Memory B cell (primary cell): ENCODE data around the gene TWF1.

ENCODE experiments used
- ATAC-seq: fragments of 150-1000 bp; cut with Tn5 transposase; 2 replicates; pipeline ENCODE4 v1.10.0; 2021; ENCODE audit warnings: low read depth, mild to moderate bottlenecking, moderate library complexity
- DNase-seq, 2 donors: peaks; one replicate each; pipeline ENCODE4 v3.0.0; 2022; ENCODE audit warnings: low spot score in 2 of 2
- H3K27ac Mint-ChIP-seq: one replicate; pipeline ENCODE4 v1.8.0; 2022; ENCODE audit warnings: mild to moderate bottlenecking, moderate library complexity, mixed read lengths
- H3K27me3 Mint-ChIP-seq: one replicate; pipeline ENCODE4 v1.8.0; 2022; ENCODE audit warnings: mixed read lengths
- H3K36me3 Mint-ChIP-seq: one replicate; pipeline ENCODE4 v1.8.0; 2022; ENCODE audit warnings: mild to moderate bottlenecking, mixed read lengths
- H3K4me1 Mint-ChIP-seq: one replicate; pipeline ENCODE4 v1.8.0; 2022; ENCODE audit warnings: mixed read lengths
- H3K4me3 Mint-ChIP-seq: one replicate; pipeline ENCODE4 v1.8.0; 2022; ENCODE audit warnings: mild to moderate bottlenecking, moderate library complexity, mixed read lengths
- H3K9me3 Mint-ChIP-seq: one replicate; pipeline ENCODE4 v1.8.0; 2022; ENCODE audit warnings: mixed read lengths

TWF1 gene

DNA sequence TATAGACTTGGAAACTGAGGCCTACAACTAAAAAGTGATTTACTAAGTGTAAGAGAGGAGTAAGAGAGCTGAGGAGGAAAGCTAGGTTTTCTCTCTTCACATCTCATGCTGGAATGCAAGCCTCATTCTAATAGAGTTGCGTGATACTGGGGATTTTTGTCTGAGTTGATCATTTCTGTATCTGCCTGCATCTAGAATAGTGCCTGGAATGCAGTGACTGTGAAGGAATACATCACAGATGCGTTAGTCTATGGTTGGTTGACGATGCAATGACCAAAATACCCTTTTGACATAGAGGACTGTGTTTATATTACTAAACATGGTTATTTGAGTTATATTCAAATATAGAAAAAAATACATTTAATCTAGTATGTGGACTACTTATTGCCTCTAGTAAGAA lies 20.6 kb upstream of the TWF1 start:
- no peaks in the 10 kb centered on the region for H3K9me3 Mint-ChIP-seq
- H3K27me3 Mint-ChIP-seq = no peaks in the 10 kb centered on the region
- ATAC-seq (no peak), DNase-seq (no peak)
- H3K4me3 Mint-ChIP-seq = no peak overlapping the region
- no peaks in the 10 kb centered on the region for H3K4me1 Mint-ChIP-seq
- no peak overlapping the region for H3K27ac Mint-ChIP-seq
- no peaks in the 10 kb centered on the region for H3K36me3 Mint-ChIP-seq

DNA sequence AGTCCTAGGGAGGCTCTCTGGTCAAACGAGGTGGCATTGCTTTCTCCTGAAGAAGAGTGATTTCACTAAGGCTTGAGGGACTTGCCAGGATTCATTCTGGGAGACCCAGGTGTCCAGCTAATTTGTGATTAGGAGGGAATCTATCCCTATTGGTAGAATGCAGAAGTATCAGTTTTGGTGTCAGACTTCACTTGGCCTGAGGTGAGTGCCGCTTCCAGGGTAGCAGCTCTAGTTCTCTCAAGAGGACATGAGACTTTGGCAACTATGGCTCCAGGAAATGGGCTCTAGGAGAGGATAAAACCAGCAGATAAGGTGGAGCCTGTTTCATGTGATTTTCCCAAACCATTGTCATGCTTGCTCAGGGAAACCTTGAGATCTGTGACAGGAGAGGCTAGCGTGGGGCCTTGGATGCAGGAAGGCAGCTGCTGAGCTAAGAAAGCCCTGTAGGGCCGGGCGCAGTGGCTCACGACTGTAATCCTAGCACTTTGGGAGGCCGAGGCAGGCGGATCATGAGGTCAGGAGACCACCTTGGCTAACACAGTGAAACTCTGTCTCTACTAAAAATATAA lies 18.2 kb upstream of the TWF1 start:
- H3K9me3 Mint-ChIP-seq = no peaks in the 10 kb centered on the region
- DNase-seq (no peak), ATAC-seq (no peak)
- H3K4me3 Mint-ChIP-seq = no peak overlapping the region
- no peaks in the 10 kb centered on the region for H3K36me3 Mint-ChIP-seq
- no peaks in the 10 kb centered on the region for H3K4me1 Mint-ChIP-seq
- H3K27me3 Mint-ChIP-seq = no peaks in the 10 kb centered on the region
- no peak overlapping the region for H3K27ac Mint-ChIP-seq

- Mint-ChIP-seq H3K9me3 (no peaks in the 10 kb centered on the region), H3K36me3 (no peaks in the 10 kb centered on the region), H3K27ac (no peak overlapping the region), H3K4me1 (no peaks in the 10 kb centered on the region), H3K27me3 (peaks cover 7% of the 10 kb centered on the region), H3K4me3 (no peak overlapping the region)
- DNase-seq (no peak), ATAC-seq (no peak)
These were observed 10.1 kb upstream of the TWF1 start for GRCh38 chr12:43816168-43816567.

DNA sequence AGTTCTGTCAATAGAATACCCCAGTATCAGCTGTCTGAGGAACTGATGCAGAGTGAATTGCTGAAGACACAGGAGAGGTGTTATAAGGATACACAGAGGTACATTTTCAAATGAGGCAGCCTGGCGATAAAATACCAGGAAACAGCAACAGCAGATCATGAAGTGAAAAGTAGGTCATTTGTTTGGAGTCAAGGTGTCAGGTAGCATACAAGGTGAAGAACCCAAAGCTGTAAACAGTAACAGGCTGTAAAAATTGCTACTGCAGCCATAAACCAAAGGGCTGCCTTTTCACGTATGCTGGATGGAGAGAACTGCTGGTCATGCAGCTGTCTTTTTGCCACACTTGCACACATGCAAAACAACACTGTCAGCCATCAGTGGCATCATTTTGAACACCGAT lies 9.3 kb upstream of the TWF1 start:
- Mint-ChIP-seq H3K4me3 (no peak overlapping the region), H3K27ac (no peak overlapping the region), H3K9me3 (no peaks in the 10 kb centered on the region), H3K36me3 (no peaks in the 10 kb centered on the region), H3K27me3 (peaks cover 7% of the 10 kb centered on the region), H3K4me1 (no peaks in the 10 kb centered on the region)
- no peak for DNase-seq
- ATAC-seq = no peak

- no peaks in the 10 kb centered on the region for H3K4me1 Mint-ChIP-seq
- no peak overlapping the region for H3K27ac Mint-ChIP-seq
- H3K36me3 Mint-ChIP-seq = no peaks in the 10 kb centered on the region
- ATAC-seq (no peak), DNase-seq (no peak)
- no peaks in the 10 kb centered on the region for H3K9me3 Mint-ChIP-seq
- peaks cover 7% of the 10 kb centered on the region for H3K27me3 Mint-ChIP-seq
- H3K4me3 Mint-ChIP-seq = no peak overlapping the region
These were observed 6.8 kb upstream of the TWF1 start for GRCh38 chr12:43812926-43813325.

- no peaks in the 10 kb centered on the region for H3K9me3 Mint-ChIP-seq
- DNase-seq (no peak), ATAC-seq (no peak)
- H3K27ac Mint-ChIP-seq = no peak overlapping the region
- H3K4me1 Mint-ChIP-seq = no peaks in the 10 kb centered on the region
- no peaks in the 10 kb centered on the region for H3K36me3 Mint-ChIP-seq
- H3K4me3 Mint-ChIP-seq = no peak overlapping the region
- H3K27me3 Mint-ChIP-seq = peaks cover 7% of the 10 kb centered on the region
These were observed 5.9 kb upstream of the TWF1 start for GRCh38 chr12:43812057-43812456.

- Mint-ChIP-seq H3K9me3 (no peaks in the 10 kb centered on the region), H3K4me3 (peak overlapping the region; percentile 100), H3K4me1 (peaks cover 10% of the 10 kb centered on the region), H3K36me3 (peaks cover 4% of the 10 kb centered on the region), H3K27me3 (no peaks in the 10 kb centered on the region), H3K27ac (peak overlapping the region; percentile 99)
- ATAC-seq = no peak
- DNase-seq = no peak
These were observed 1.3 kb upstream of the TWF1 start for GRCh38 chr12:43807386-43807785.

GRCh38 chr12:43806737-43807072 lies 588 bp upstream of the TWF1 start:
- Mint-ChIP-seq H3K27ac (peak overlapping the region; percentile 99), H3K4me3 (peak overlapping the region; percentile 100), H3K36me3 (peaks cover 4% of the 10 kb centered on the region), H3K9me3 (no peaks in the 10 kb centered on the region), H3K27me3 (no peaks in the 10 kb centered on the region), H3K4me1 (peaks cover 10% of the 10 kb centered on the region)
- DNase-seq = no peak
- no peak for ATAC-seq

DNA sequence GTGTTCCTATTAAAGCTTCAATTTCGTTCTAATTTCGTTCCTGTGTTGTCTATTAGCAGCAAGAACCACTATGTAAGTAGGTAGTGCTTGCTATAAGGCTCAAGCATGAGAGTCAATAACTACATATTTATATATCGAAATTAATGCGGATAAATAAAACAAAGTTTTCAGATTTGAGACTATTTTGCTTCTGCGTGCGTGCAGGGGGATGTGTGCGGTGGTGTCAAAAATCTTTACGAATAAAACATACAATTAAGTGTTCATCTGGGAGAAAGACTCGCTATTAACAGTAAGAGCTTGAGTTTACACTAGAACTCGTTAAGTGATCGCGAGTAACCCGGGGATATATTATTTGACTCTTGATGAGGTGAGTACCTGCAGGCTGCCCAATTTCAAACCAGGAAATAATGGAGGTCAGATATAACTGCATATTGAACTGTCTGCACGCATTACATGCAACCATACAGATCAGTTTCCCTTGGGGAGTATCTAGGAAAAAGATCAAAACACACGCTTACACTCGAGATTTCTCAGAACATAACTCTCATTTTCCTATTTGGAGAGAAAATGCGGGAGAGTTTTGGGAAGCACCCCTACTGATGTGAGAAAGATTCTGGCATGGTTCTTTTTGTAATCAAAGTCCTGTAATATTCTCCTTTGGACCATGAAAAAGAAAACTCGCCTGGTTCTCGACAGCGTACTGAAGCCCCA lies 813 bp downstream of the TWF1 start:
- Mint-ChIP-seq H3K4me3 (peak overlapping the region; percentile 100), H3K4me1 (peaks cover 10% of the 10 kb centered on the region), H3K36me3 (peaks cover 7% of the 10 kb centered on the region), H3K9me3 (no peaks in the 10 kb centered on the region), H3K27ac (peak overlapping the region; percentile 99), H3K27me3 (no peaks in the 10 kb centered on the region)
- DNase-seq (no peak), ATAC-seq (no peak)

DNA sequence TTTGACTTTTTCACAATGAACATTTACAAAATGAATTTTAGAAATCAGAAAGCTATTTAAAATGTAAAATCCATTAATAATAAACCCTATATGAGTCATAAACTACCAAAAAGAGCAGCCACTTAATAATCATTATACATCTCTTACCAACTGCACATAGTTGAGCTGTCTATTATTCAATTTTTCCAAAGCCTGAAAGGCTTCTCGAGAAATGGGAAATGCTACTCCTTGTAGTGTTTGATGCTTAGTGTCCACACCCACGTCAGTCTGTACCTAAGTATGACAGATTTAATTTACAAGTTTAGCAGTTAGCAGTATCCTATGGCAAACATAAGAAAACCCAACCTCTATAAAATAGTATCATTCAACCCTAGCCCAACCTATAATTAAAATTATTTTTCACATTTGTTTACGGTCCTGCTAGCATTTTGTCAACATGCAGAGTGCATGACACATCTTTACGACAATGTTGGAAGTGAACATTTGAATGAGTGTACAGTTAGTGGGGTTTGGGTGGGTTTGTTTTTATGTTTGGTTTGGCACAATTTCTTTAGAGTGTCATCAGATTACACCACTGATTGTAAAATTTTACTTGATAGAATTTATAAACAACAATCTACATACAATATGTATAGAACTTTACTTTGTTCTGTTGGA lies 8.4 kb downstream of the TWF1 start:
- ATAC-seq = no peak
- no peaks in the 10 kb centered on the region for H3K4me1 Mint-ChIP-seq
- peaks cover 13% of the 10 kb centered on the region for H3K36me3 Mint-ChIP-seq
- H3K27me3 Mint-ChIP-seq = no peaks in the 10 kb centered on the region
- no peak for DNase-seq
- no peak overlapping the region for H3K4me3 Mint-ChIP-seq
- H3K27ac Mint-ChIP-seq = no peak overlapping the region
- no peaks in the 10 kb centered on the region for H3K9me3 Mint-ChIP-seq

DNA sequence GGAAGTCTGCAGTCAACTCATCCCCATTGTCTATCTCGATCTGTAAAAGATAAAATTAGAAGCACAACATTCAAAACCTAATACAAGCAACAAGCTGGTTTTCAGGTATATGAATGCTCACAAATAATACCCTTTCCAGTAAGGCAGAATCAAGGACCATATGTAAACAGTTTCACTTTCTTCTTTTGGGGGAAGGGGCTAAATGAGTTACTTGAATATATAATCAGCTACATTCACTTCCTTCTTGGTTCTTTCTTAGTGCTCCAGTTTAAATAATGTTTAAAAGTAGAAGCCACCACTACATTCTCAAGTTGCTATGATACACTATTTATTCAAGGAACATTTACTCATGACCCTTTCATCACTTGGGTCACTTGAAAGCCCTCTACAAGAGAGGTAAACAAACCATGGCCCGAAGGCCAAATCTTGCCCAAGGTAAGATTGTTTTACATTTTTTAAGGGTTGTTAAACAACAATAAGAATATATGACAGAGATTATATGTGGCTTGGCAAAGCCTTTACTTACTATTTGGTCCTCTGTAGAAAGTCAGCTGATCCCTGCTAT lies 10.3 kb downstream of the TWF1 start:
- H3K27me3 Mint-ChIP-seq = no peaks in the 10 kb centered on the region
- no peak overlapping the region for H3K4me3 Mint-ChIP-seq
- DNase-seq = no peak
- no peaks in the 10 kb centered on the region for H3K4me1 Mint-ChIP-seq
- H3K27ac Mint-ChIP-seq = no peak overlapping the region
- no peaks in the 10 kb centered on the region for H3K9me3 Mint-ChIP-seq
- peaks cover 15% of the 10 kb centered on the region for H3K36me3 Mint-ChIP-seq
- ATAC-seq = no peak

- Mint-ChIP-seq H3K4me3 (no peak overlapping the region), H3K27me3 (no peaks in the 10 kb centered on the region), H3K36me3 (peaks cover 18% of the 10 kb centered on the region), H3K4me1 (peaks cover 2% of the 10 kb centered on the region), H3K27ac (no peak overlapping the region), H3K9me3 (no peaks in the 10 kb centered on the region)
- ATAC-seq = no peak
- DNase-seq = no peak
These were observed 16.2 kb downstream of the TWF1 start for GRCh38 chr12:43789941-43790340.

- Mint-ChIP-seq H3K36me3 (peaks cover 24% of the 10 kb centered on the region), H3K9me3 (no peaks in the 10 kb centered on the region), H3K4me3 (no peak overlapping the region), H3K4me1 (peaks cover 2% of the 10 kb centered on the region), H3K27ac (no peak overlapping the region), H3K27me3 (no peaks in the 10 kb centered on the region)
- ATAC-seq = no peak
- DNase-seq = no peak
These were observed 19.0 kb downstream of the TWF1 start for GRCh38 chr12:43786899-43787693.

DNA sequence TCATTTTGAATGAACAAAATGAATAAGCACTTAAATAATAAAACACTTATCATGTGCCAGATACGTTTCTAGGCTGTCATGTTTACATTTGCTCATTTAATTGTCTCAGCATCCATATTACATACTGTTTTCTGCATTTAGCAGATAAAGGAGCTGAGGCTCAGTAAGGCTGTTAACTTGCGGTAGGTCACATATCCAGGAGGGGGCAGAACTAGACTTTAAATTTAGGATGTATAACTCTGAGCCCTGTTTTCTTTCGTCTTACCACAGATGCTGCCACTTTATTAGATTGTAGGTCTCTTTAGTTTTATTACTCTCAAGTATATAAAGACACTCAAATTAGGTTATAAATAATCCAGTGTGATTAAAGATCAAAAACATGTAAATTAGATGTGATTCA lies 29.6 kb downstream of the TWF1 start:
- H3K27ac Mint-ChIP-seq = no peak overlapping the region
- ATAC-seq (peak; percentile 41), DNase-seq (no peak)
- no peaks in the 10 kb centered on the region for H3K27me3 Mint-ChIP-seq
- no peaks in the 10 kb centered on the region for H3K9me3 Mint-ChIP-seq
- H3K36me3 Mint-ChIP-seq = peaks cover 17% of the 10 kb centered on the region
- H3K4me1 Mint-ChIP-seq = no peaks in the 10 kb centered on the region
- no peak overlapping the region for H3K4me3 Mint-ChIP-seq
